Measurements from ENCODE around the gene CHKB.

DNA sequence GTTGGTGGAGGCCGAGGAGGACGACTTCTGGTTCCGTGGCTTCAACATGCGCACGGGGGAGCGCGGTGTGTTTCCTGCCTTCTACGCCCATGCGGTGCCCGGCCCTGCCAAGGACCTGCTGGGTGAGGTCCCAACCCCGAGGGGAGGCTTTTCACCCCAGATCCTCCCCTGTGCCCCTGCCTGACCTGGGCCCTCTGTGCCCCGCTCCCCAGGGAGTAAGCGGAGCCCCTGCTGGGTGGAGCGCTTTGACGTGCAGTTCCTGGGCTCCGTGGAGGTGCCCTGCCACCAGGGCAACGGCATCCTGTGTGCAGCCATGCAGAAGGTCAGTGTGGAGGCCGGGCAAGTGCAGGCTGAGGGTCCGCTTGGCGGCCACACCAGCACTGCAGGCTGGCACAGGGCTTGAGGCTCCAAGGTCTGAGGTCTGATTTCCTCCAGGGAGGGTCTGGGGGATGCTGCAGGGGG lies 23.0 kb upstream of the CHKB start:
- no peak for TF ChIP-seq CTCF (IDR thresholded peaks at IDR 0.05; ENCODE audit: insufficient read depth, low read depth, low read length)
- TF ChIP-seq EZH2 (IDR thresholded peaks at IDR 0.05; ENCODE audit: insufficient read depth, low read length), result no peak
